ENCODE measurements around the gene CRB1. TPM values are rescaled to one million over a fixed set of nuclear protein-coding genes. Genes with fewer than 3 reads are reported as not detected.

Gene CRB1
- total RNA-seq, 1 donor from 2014 or later, result 0.51 TPM

DNA sequence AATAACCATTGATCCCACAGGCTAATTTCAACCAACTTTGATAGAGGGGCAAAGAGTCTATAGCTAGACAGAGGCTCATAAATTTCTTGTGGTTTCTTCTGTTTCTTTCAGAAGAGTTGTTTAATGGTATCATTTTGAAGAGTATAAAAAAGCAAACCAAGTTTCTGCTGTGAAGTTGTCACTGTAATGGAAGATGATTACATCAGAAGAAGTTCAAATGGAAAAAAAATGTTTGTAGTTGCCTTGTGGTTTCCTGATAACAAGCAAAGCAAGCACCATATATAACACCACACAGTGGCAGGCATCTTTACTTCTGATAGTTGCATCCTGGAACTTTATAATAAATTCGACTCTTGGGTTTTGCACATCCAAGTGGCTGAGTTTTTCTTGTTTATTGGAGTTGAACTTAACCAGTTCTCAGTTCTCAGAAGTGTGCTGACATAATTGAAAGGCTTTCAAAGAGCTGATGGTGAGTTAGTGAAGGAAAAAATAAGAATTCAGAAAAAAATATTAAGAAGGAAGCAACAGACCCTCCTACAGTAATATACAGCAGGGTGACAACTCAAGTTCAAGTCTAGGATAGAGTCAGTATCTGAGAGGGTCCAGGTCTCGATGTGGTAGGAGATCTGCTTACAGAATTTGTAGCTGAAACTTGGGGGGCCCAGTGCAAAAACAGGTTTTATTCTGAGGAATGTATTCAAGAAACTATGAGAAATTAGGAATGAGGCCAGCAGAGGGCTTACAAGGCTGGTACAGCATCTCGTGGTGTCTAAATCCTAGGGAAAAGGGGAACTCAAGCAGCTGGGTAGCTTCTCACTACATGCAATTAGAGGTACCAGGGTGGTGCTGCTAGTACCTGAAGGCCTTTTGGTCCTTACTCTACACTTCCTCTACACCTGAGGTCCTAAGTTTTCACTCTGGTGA lies 123.5 kb downstream of the CRB1 start:
- peaks cover 6% of the 10 kb centered on the region for H3K27me3 Mint-ChIP-seq (ENCODE audit: low read depth)
- peak overlapping the region; percentile 65 for H3K27ac Mint-ChIP-seq
- TF ChIP-seq, protein P1, sequence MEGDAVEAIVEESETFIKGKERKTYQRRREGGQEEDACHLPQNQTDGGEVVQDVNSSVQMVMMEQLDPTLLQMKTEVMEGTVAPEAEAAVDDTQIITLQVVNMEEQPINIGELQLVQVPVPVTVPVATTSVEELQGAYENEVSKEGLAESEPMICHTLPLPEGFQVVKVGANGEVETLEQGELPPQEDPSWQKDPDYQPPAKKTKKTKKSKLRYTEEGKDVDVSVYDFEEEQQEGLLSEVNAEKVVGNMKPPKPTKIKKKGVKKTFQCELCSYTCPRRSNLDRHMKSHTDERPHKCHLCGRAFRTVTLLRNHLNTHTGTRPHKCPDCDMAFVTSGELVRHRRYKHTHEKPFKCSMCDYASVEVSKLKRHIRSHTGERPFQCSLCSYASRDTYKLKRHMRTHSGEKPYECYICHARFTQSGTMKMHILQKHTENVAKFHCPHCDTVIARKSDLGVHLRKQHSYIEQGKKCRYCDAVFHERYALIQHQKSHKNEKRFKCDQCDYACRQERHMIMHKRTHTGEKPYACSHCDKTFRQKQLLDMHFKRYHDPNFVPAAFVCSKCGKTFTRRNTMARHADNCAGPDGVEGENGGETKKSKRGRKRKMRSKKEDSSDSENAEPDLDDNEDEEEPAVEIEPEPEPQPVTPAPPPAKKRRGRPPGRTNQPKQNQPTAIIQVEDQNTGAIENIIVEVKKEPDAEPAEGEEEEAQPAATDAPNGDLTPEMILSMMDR (IDR thresholded peaks at IDR 0.05; ENCODE audit: unreplicated experiment), result no peak
- H3K9me3 Mint-ChIP-seq, result peaks cover 8% of the 10 kb centered on the region
- H3K4me1 Mint-ChIP-seq, result peaks cover 21% of the 10 kb centered on the region
- no peak overlapping the region for H3K4me3 Mint-ChIP-seq
- no peaks in the 10 kb centered on the region for H3K36me3 Mint-ChIP-seq
- DNase-seq (ENCODE audit: low spot score in 2 of 2, unreplicated experiment in 2 of 2), result no peak

DNA sequence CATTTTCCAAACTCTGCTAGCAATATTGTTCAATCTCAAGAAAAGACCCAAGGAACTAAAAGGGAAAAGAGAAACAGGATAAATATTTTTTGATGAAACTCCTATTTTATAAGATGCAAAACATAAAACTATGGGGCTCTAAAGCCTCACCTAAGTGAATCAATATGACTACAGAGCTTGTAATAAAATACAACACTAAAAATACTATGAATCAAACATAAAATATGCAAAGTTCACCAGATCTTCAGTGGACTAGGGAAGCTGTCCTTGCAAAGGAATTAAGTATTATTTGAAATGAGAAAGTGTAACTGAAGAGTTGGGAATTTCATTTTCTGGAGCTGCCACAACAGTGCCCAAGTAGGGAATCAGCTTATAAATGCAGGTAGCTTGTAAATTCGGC lies 124.5 kb downstream of the CRB1 start:
- H3K4me1 Mint-ChIP-seq, result peaks cover 21% of the 10 kb centered on the region
- no peak overlapping the region for H3K27ac Mint-ChIP-seq
- no peaks in the 10 kb centered on the region for H3K36me3 Mint-ChIP-seq
- peaks cover 8% of the 10 kb centered on the region for H3K9me3 Mint-ChIP-seq
- TF ChIP-seq, protein P1 (IDR thresholded peaks at IDR 0.05; ENCODE audit: unreplicated experiment), result no peak
- H3K4me3 Mint-ChIP-seq, result no peak overlapping the region
- no peak for DNase-seq (ENCODE audit: low spot score in 2 of 2, unreplicated experiment in 2 of 2)
- H3K27me3 Mint-ChIP-seq (ENCODE audit: low read depth), result peaks cover 3% of the 10 kb centered on the region

DNA sequence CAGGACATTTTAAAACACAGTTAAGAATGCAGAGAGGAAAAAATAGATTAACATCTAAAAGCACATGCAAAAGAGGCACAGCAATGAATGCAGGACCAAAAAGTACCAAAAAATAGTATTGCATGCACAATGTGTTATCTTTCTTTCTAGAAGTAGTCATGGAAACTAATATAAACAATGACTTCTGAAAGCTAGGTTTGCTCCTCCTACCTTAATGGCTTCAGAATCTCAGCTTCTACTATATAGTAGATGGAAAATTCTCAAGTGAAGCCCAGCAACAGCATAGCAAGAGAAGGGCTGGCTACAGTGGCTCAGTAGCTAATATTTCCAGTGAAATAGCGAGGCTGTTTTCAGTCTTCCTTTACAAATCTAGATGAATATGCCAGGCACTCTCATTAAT lies 125.1 kb downstream of the CRB1 start:
- no peak overlapping the region for H3K4me3 Mint-ChIP-seq
- no peaks in the 10 kb centered on the region for H3K36me3 Mint-ChIP-seq
- TF ChIP-seq, protein P1 (IDR thresholded peaks at IDR 0.05; ENCODE audit: unreplicated experiment), result no peak
- H3K27me3 Mint-ChIP-seq (ENCODE audit: low read depth), result peaks cover 3% of the 10 kb centered on the region
- DNase-seq (ENCODE audit: low spot score in 2 of 2, unreplicated experiment in 2 of 2), result no peak
- peaks cover 21% of the 10 kb centered on the region for H3K4me1 Mint-ChIP-seq
- no peak overlapping the region for H3K27ac Mint-ChIP-seq
- H3K9me3 Mint-ChIP-seq, result peaks cover 5% of the 10 kb centered on the region

DNA sequence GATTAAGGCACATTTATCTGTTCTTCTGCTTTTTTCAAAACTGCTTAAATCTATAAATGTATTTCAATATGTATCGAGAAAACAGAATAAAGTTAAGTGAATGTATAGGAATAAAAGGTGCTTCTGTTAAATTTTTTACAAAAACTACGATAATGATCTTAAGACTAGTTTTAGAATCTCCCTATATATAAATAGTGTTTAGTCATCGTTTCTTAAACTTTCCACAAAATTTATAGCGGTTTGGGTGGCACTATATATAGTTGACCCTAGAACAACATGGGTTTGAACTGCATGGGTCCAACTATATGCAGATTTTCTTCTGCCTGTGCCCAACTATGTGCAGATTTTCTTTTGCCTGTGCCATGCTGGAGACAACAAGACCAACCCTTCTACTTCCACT lies 125.7 kb downstream of the CRB1 start:
- TF ChIP-seq, protein P1 (IDR thresholded peaks at IDR 0.05; ENCODE audit: unreplicated experiment), result no peak
- Mint-ChIP-seq H3K27me3 (ENCODE audit: low read depth) (peaks cover 3% of the 10 kb centered on the region), H3K4me1 (peaks cover 21% of the 10 kb centered on the region), H3K27ac (no peak overlapping the region), H3K4me3 (no peak overlapping the region), H3K36me3 (no peaks in the 10 kb centered on the region), H3K9me3 (peaks cover 2% of the 10 kb centered on the region)
- no peak for DNase-seq (ENCODE audit: low spot score in 2 of 2, unreplicated experiment in 2 of 2)

DNA sequence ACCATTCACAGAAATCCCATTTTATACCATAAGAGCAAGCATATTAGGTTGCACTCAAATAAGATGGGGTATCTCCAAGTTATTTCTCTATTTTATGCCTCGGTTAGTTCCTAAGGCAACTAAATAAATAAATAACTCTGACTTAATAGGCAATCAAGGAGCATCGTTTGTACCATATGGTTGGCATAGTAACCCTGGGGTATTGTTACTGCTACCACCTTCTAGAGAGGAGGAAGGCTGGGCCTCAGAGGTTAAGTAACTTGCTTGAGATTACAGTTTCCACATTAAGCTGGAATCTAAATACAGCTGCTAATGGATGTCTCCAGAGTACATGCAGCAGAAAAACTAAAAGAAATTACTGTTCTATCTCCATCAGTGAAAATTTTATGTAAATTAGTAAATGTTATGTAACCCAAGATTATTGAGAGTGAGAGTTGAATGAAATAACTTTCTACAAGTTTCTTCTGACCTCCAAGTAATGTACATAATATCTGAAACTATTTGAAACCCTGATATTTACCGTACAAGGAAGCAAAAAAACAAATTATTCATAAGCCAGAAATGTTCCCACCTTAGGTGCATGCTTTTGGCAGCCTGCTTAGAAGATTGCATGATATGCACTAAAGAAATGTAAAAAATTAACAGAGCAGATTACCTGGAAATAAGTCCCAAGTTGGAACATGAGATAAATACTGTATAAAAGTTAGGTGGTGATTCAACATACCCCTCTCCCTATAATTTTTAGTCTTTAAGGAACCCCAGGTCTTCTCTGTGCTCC lies 127.0 kb downstream of the CRB1 start:
- DNase-seq (ENCODE audit: low spot score in 2 of 2, unreplicated experiment in 2 of 2), result no peak
- Mint-ChIP-seq H3K36me3 (no peaks in the 10 kb centered on the region), H3K4me1 (peaks cover 21% of the 10 kb centered on the region), H3K27me3 (ENCODE audit: low read depth) (peaks cover 3% of the 10 kb centered on the region), H3K4me3 (no peak overlapping the region), H3K9me3 (no peaks in the 10 kb centered on the region), H3K27ac (no peak overlapping the region)
- TF ChIP-seq, protein P1 (IDR thresholded peaks at IDR 0.05; ENCODE audit: unreplicated experiment), result no peak
